ENCODE measurements around the gene TMEM245. TPM values are rescaled to one million over a fixed set of nuclear protein-coding genes. Genes with fewer than 3 reads are reported as not detected.
"Not testable (repeated sequence)": the region's sequence is repeated elsewhere in the genome, so short reads cannot be mapped to it uniquely, and the experiment has no call there.

Gene TMEM245
- total RNA-seq, 1 donor from 2014 or later: 13.8 TPM

- ATAC-seq: peak; percentile 26
Observed at GRCh38 chr9:109063760-109064159, 56.0 kb downstream of the TMEM245 start.

GRCh38 chr9:109062543-109062942 is 57.2 kb downstream of the TMEM245 start:
- ATAC-seq: no peak

GRCh38 chr9:109060191-109060590 is 59.6 kb downstream of the TMEM245 start:
- no peak for ATAC-seq

- ATAC-seq: not testable (repeated sequence)
Observed at GRCh38 chr9:109053121-109053520, 66.6 kb downstream of the TMEM245 start.

- no peak for ATAC-seq
Observed at GRCh38 chr9:109052416-109052815, 67.3 kb downstream of the TMEM245 start.

GRCh38 chr9:109051733-109052132 is 68.0 kb downstream of the TMEM245 start:
- ATAC-seq: no peak

- ATAC-seq: no peak
Observed at GRCh38 chr9:109050444-109050843, 69.3 kb downstream of the TMEM245 start.

- ATAC-seq: no peak
Observed at GRCh38 chr9:109048822-109049221, 70.9 kb downstream of the TMEM245 start.

- peak; percentile 78 for ATAC-seq
Observed at GRCh38 chr9:109047259-109047658, 72.5 kb downstream of the TMEM245 start.

GRCh38 chr9:109046346-109046745 is 73.4 kb downstream of the TMEM245 start:
- ATAC-seq: no peak

GRCh38 chr9:109043578-109043977 is 76.2 kb downstream of the TMEM245 start:
- ATAC-seq: no peak

- ATAC-seq: no peak
Observed at GRCh38 chr9:109040571-109040970, 79.2 kb downstream of the TMEM245 start.

- ATAC-seq: no peak
Observed at GRCh38 chr9:109039539-109039938, 80.2 kb downstream of the TMEM245 start.

- no peak for ATAC-seq
Observed at GRCh38 chr9:109037946-109038715, 81.6 kb downstream of the TMEM245 start.

- ATAC-seq: no peak
Observed at GRCh38 chr9:109036744-109037680, 82.7 kb downstream of the TMEM245 start.

GRCh38 chr9:109035684-109036423 is 83.9 kb downstream of the TMEM245 start:
- ATAC-seq: no peak

- ATAC-seq: no peak
Observed at GRCh38 chr9:109033941-109034700, 85.6 kb downstream of the TMEM245 start.

GRCh38 chr9:109031241-109031640 is 88.5 kb downstream of the TMEM245 start:
- ATAC-seq: peak; percentile 44

GRCh38 chr9:109030426-109030825 is 89.3 kb downstream of the TMEM245 start:
- no peak for ATAC-seq

- ATAC-seq: no peak
Observed at GRCh38 chr9:109028457-109028856, 91.3 kb downstream of the TMEM245 start.

- ATAC-seq: no peak
Observed at GRCh38 chr9:109027176-109027575, 92.6 kb downstream of the TMEM245 start.

GRCh38 chr9:109026306-109026705 is 93.4 kb downstream of the TMEM245 start:
- no peak for ATAC-seq
